ENCODE results near the gene FMN2. TPM values are rescaled to one million over a fixed set of nuclear protein-coding genes. Genes with fewer than 3 reads are reported as not detected.

The FMN2 gene
- total RNA-seq, 4 donors from 2014 or later = 0.46 to 1.4 (median 0.49) TPM; not detected in 1

GRCh38 chr1:240293706-240294105 is 202.0 kb downstream of the FMN2 start:
- no peak for DNase-seq (ENCODE audit: low spot score in 2 of 2)
- no peak for TF ChIP-seq CTCF (IDR thresholded peaks at IDR 0.05)
- TF ChIP-seq POLR2A (IDR thresholded peaks at IDR 0.05) = no peak
- intact Hi-C loops (cut with DNase I; ENCODE audit: low total_unique reads) = no loop called here
- no peak overlapping the region for H3K4me3 ChIP-seq (ENCODE audit: low read depth, poor library complexity, severe bottlenecking)
- WGBS, 2 donors = 61 to 63% methylated on average over 2 of the region's 2 CpGs

- TF ChIP-seq POLR2A (IDR thresholded peaks at IDR 0.05) = no peak
- no peak for TF ChIP-seq CTCF (IDR thresholded peaks at IDR 0.05)
- WGBS, 2 donors = 43 to 46% methylated on average over 3 of the region's 3 CpGs
- no peak for DNase-seq (ENCODE audit: low spot score in 2 of 2)
- H3K4me3 ChIP-seq (ENCODE audit: low read depth, poor library complexity, severe bottlenecking) = no peak overlapping the region
- intact Hi-C loops (cut with DNase I; ENCODE audit: low total_unique reads) = no loop called here
These were observed 202.9 kb downstream of the FMN2 start for GRCh38 chr1:240294566-240294965.

- DNase-seq (ENCODE audit: low spot score in 2 of 2) = no peak
- no peak for TF ChIP-seq CTCF (IDR thresholded peaks at IDR 0.05)
- no peak for TF ChIP-seq POLR2A (IDR thresholded peaks at IDR 0.05)
- intact Hi-C loops (cut with DNase I; ENCODE audit: low total_unique reads) = no loop called here
- 76 to 77% methylated on average over 2 of the region's 2 CpGs for WGBS, 2 donors
- H3K4me3 ChIP-seq (ENCODE audit: low read depth, poor library complexity, severe bottlenecking) = no peak overlapping the region
These were observed 204.1 kb downstream of the FMN2 start for GRCh38 chr1:240295811-240296210.

GRCh38 chr1:240304466-240304865 is 212.8 kb downstream of the FMN2 start:
- 62 to 83% methylated on average over 5 of the region's 5 CpGs for WGBS, 2 donors
- no peak for DNase-seq (ENCODE audit: low spot score in 2 of 2)

GRCh38 chr1:240306673-240307072 is 215.0 kb downstream of the FMN2 start:
- DNase-seq (ENCODE audit: low spot score in 2 of 2) = no peak
- intact Hi-C loops (cut with DNase I; ENCODE audit: low total_unique reads) = no loop called here
- 62 to 68% methylated on average over 2 of the region's 2 CpGs for WGBS, 2 donors

More at GRCh38 chr1:240304466-240304865, 212.8 kb downstream of the FMN2 start:
- H3K4me3 ChIP-seq (ENCODE audit: low read depth, poor library complexity, severe bottlenecking) = no peak overlapping the region
- TF ChIP-seq CTCF (IDR thresholded peaks at IDR 0.05) (no peak), POLR2A (IDR thresholded peaks at IDR 0.05) (no peak)
- intact Hi-C loops (cut with DNase I; ENCODE audit: low total_unique reads) = no loop called here

More at GRCh38 chr1:240306673-240307072, 215.0 kb downstream of the FMN2 start:
- TF ChIP-seq CTCF (IDR thresholded peaks at IDR 0.05) (no peak), POLR2A (IDR thresholded peaks at IDR 0.05) (no peak)
- H3K4me3 ChIP-seq (ENCODE audit: low read depth, poor library complexity, severe bottlenecking) = no peak overlapping the region

Measured in lower leg skin (tissue), 4 donors.